HG03135 (cell line): ENCODE results near the gene NTN1.
"Not testable (repeated sequence)": the region's sequence is repeated elsewhere in the genome, so short reads cannot be mapped to it uniquely, and the experiment has no call there.

Source experiments
- ATAC-seq: cut with Tn5 transposase; IDR thresholded peaks from one replicate; pipeline ENCODE4 v1.9.1; 2021; ENCODE audit warnings: mild to moderate bottlenecking, moderate library complexity; ENCODE audit not compliant: unreplicated experiment

The NTN1 gene

DNA sequence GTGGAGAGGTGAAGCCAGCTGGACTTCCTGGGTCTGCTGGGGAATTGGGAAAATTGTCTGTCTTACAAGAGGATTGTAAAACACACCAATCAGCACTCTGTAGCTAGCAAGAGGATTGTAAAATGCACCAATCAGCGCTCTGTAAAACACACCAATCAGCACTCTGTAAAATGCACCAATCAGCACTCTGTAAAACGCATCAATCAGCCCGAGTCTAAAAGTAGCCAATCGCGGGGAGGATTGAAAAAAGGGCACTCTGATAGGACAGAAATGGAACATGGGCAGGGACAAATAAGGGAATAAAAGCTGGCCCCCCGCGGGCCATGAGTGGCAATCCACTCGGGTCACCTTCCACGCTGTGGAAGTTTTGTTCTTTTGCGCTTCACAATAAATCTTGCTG, 130.4 kb downstream of the NTN1 start:
- ATAC-seq: not testable (repeated sequence)

DNA sequence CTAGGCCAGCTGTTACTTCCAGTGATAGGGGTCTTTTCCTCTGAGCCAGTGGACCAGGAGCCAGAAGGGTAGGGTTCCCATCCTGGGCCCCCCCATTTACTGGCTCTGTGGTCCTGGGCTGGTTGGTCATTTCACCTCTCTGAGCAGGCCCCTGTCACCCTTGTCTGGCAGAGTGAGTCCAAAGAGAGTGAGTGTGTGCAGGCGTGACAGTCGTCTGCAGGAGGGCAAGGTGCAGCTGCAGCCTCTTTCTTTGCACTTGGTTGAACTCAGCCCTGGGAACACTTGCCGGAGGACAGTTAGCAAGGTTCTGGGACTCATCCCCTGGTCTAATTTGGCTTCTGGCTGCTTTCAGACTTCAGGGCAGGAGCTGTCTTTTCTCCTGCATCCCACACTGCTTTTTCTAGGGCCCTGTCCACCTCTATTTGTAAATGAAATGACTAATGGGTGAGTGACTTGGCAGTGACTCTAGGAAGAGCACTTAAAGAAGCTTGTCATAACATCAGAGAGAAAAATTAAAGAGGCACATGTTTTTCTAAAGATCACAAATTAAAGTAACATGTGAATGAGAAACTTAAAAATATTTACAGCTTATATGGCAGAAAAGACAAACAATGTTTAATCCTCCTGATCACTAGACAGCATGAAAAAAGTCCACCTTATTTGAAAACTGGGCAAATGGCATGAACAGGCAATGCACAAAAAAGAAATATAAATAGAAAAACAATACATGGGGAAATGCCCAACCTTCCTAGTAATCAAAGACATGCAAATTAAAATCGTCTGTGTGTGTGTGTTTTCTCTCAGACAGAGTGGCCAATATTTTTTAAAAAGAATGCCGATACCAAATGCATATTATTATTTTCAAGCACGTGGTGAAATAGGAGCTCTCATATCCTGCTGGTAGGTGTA, 137.5 kb downstream of the NTN1 start:
- no peak for ATAC-seq

DNA sequence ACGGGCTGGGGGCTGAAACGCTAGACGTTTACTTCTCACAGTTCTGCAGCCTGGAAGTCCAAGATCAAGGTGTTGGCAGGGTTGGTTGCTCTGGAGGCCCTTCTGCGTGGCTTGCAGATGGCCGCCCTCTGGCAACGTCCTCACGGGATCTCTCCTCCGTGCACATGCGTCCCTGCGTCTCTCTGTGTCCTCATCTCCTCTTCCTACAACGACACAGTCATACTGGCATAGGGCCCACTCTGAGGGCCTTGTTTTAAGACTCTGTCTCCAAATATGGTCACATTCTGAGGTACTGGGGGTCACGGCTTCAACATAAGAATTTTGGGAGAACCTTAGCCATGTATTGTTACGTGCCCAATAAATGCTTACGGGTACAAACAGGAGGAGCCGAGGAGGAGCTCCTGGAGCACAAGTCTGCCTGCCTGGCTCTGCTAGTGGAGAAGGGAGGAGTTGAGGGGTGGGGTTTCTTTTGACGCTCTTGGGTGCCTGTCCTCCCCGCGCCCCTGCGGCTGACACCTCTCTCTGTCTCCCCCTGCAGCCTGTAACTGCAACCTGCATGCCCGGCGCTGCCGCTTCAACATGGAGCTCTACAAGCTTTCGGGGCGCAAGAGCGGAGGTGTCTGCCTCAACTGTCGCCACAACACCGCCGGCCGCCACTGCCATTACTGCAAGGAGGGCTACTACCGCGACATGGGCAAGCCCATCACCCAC, 141.1 kb downstream of the NTN1 start:
- no peak for ATAC-seq

DNA sequence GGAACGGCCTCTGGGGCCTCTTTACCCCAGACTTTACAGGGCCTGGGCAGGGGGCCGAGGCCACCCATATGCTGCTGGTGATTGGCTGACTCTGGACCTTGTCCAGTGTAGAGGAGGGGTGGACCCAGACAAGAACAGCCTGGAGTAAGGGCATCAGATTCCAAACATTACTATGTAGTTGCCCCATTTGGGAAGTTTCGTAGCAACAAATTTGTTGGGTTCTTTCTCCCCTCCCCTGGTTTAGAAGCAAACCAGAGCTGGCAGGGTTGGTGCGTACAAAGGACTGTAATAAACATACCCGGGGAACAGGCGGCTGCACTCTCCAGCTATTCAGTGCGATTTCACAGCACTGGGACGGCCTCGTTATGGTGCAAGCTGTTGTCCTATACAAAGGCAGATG, 145.5 kb downstream of the NTN1 start:
- no peak for ATAC-seq

DNA sequence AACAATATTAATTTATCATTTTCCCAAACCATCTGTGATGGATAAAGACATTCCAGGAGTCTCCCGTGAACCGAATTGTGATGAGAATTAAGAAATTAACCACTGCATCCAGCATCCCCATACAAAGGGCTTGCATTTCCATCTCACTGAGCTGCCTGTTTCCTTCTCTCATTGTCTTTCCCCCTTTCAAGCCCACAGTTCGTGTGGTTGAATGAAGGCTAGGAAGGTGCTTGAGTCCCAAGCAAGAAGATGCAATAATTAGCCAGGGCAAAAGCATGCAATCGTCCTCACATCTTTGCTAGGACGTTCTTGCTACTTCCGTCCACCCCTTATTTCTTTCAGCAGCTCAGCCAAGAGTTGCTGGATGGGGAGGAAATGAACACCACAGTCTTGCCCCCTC, 146.1 kb downstream of the NTN1 start:
- ATAC-seq: no peak

DNA sequence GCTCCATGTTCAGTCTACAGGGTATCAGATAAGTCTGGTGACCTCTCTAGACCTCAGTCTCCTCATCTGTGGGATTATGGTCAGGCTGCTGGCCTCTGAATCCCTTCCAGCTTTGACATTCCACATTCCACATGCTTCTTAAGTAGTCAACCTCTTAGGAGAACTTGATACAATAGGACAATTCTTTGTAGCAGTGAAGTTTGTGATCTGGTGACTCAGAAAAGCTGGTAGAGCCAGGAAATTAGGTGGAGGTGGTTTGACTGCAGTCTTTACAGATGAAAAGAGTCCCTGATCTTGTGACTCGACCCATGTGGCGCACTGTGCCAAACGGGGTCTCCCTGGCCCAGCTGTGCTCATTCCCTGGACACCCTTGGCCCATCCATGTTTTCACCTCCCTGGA, 147.8 kb downstream of the NTN1 start:
- ATAC-seq: no peak

DNA sequence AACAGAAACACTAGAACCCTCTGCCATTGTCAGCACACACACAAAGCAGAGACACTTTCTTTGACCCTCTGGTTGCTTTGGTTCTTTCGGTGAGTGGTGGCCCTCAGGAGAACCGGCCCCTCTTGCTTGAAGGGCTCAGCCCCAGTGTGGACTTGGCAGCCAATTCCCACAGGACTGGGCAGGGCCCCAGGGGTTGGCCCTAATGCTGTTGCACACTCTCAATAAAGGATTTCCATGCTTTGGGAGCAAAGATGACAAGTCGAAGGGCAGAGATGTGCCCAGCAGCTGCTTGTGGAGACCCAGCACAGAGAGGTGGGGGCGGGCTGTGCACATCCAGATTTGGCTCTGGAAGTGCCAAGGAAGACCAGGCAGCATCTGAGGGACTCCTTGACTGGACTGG, 149.0 kb downstream of the NTN1 start:
- ATAC-seq: no peak

DNA sequence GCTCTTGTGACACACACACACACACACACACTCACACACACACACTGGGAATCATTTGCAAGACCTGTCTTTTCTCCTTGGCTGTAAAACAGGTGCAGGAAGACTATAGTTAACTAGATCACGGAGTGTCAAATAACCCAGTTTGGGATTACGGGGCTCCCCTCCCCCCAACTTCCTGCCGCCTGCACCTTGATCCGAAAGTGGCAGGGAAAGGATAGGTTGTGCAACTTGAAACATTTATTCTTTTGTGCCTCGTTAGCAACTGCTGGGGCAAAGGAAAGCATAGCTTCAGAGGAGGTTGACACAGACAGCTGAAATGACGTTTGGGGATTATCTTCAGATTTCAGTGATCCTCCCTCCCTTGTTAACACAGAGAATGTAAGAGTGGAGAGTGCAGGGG, 149.5 kb downstream of the NTN1 start:
- ATAC-seq: no peak

DNA sequence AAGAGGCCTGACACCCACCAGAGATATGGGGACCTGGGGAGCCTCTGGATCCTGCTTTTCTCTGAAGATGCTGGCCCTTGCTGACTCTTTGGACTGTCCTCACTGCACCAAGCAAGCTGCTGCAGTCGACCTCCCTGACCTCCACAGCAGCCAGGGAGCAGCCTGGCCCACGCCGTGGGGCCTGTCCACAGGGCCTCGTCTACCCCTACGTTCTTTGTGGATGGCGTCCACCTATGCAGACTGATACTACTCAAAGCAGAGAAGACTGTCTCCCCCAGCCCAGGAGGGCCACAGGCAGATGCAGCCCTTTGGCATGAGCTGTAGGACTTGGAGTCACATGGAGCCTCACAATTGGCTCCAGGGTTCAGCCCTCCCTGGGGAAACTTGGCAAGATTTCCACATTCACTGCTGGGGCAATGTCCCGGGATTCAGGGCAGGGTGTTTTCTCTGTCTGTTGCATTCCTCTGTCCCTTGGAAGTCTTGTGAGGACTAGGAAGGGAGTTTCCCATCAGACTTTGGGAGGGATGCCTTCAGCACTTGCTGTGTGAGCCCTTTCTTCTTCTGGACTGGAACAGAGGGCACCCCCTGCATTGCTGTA, 152.2 kb downstream of the NTN1 start:
- ATAC-seq: no peak

DNA sequence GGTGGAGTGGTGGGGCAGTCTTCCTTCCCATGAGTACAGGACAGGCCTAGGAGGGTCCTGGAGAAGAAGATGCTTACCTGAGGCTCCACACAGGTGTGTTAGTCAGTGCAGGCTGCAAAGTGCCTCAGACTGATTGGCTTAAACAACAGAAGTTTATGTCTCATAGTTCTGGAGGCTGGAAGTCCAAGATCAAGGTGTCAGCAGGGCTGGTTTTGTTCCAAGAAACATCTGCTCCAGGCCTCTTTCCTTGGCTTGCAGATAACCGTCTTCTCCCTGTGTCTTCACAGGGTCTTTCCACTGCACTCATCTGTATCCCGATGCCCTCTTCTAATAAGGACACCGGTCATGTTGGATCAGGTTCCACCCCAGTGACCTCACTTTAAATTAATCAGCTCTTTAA, 153.0 kb downstream of the NTN1 start:
- no peak for ATAC-seq

DNA sequence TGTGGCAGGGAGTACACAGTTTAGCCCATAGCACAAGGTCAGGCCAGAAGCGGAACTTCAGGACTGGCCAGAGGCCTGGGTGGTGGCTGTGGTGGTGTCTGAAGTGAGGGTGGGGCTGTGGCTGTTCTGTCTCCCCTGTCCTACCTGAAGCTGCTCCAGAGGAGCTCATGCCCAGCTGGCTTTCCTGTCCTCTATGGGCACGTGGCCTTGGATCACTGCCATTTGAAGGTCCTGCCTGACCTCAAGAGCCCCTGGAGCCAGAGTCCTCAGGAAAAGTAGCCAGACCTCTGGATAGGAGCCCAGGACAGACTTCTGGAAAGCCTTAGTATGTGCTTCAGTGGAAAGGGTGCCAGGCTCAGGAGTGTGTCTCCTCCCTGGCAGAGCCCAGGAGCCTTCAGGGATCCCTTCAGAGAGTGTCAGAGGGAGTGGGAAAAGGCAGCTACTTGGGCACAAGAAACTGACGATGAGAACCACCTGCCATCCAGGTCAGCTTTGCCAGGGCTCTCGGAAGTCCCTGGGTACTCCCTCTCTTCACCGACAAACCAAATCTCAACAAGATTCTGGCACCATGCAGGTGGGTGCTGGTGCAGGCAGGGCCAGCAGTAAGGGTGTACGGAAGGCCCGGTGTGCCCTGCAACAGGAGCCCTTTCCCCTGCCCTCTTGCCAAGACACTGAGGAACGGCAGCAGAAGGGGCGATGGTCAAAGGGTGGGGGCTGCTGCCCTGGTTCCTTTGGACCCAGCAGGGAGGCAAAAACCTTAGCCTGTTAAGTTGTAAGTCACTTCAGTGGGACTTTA, 153.7 kb downstream of the NTN1 start:
- no peak for ATAC-seq

DNA sequence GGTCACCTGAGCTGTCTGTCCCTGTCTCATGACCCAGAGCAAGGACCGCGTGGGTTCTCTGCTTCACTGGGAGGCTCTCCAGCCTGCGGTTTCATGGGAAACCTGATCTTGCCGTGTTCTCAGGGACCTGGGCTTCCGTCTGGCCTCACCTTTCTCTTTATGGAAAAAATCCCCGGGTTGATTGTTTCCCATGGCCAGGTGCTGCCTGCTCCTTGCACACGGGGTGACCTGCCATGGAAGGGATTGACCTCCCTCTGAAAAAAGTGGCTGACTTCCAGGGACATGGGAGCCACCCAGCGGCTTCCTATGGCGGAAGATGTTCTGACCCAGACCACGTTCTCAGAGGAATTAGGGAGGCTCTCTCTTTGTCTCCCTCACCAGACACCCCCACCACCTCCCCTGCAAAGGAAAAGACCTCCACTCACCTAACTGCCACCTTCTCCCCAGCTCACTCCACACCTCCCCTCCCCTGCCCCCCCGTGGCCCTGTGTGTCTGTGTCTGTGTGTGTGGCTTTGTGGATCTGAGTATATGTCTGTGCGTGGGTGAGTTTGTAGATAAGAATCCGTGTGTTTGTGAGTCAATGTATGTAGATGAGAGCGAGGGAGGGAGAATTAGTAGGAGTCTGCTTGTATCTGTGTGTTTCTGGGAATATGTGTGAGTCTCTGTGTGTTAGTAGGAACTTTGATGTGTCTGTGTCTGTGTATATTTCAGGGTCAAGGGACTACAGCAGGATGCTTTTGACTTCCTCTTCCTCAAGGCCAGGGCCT, 154.6 kb downstream of the NTN1 start:
- ATAC-seq: no peak

DNA sequence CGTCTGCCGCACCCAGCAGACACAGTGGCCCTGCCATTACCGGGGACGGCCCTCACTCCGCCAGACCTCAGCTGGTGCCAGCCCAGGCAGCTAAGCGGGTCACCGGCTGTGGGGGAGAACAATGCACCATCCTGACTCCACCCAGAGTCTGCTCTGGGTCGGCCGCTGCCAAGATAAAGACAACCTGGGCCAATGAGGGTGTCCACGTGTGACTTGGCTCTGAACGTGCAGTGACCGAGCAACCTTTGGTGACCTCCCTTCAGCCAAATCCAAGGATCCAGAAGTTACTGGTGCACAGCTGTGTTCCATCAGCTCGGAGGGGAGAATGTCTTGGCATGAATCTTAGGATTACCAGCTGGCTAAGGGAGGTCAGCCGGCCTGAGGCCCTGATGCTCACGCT, 155.9 kb downstream of the NTN1 start:
- no peak for ATAC-seq

DNA sequence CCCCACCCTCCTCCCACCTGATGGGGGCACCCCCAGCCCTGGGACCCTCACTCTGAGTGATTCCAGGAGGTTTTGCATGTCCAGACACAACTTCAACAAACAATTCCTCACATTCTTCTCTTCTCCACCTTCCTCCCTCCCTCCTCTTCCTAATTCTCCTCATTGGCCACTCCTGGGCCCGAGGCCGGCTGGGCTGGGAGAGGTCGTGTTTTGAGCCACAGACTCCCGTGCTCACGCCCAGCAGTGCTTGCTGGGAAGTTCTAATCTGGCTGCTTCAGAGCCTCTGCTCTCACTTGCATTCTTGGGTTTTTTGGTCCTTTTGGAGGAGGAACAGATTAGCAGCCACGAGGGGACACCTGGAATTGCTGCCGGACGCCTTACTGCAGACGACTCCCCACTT, 157.0 kb downstream of the NTN1 start:
- ATAC-seq: no peak

DNA sequence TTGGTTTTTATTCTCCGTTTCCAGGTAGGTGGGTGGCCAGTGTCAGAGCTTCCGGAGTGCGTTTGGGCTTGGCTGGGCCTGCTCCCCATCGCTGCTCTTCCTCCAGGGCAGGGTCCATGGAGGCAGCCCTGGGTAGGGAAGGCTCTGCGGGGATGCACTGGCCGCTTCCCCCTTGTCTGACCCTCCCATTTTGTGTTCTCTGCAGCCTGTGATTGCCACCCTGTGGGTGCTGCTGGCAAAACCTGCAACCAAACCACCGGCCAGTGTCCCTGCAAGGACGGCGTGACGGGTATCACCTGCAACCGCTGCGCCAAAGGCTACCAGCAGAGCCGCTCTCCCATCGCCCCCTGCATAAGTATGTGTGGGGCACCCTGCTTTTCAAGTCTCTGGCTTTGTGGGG, 158.3 kb downstream of the NTN1 start:
- no peak for ATAC-seq

DNA sequence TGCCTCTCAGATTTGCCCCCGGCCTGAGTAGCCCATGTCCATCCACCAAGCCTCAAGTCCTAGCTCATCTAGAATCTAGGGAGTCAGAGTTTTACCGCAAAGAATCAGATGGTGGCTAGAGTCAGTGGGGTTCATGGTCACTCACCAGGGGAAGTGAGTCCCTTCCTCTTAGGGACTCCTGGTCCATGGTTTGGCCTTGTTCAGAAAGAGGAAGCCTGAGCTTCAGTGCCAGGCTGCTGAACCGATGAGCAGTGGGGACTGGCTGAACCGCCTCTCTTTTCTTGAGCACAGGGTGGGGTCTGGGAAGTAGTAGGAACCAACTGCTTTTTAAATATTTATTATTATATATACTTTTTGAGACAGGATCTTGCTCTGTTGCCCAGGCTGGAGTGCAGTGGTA, 160.3 kb downstream of the NTN1 start:
- no peak for ATAC-seq

DNA sequence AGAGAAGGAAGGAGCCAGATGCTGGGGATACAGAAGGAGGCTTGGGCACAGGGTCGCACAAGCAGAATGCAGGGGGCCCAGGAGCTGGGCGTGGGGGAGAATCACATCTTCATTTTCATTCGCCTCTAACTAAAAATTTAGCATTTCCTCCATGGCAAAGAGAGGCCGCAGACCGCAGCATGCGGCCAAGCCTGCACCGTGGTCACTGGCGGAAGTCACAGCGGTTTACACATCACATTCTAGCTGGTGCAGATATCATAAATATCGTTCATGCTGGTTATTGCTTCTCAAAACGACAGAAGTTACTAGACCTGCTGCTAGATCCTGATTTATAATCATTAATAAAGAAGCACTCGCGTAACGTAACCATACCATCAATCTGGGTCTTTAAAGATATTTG, 162.0 kb downstream of the NTN1 start:
- no peak for ATAC-seq

DNA sequence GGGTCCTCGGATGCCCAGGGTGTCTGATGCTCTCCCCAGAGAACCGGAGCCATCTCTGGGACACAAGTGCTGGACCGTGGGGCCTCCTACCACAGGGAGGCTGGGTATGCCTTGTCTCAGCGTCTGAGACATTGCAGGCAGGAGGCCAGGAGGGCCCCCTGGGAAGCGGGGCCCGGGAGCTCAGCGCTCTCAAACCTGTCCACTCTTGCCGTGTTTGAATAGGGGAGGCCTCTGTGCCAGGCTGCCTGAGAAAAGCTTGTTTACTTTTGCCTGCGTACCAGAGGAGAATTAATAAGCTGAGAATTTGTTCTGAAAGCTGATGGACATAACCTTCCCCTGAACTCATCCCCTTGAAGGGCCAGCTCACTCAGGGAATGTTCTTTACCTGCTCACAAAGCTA, 163.8 kb downstream of the NTN1 start:
- ATAC-seq: no peak

DNA sequence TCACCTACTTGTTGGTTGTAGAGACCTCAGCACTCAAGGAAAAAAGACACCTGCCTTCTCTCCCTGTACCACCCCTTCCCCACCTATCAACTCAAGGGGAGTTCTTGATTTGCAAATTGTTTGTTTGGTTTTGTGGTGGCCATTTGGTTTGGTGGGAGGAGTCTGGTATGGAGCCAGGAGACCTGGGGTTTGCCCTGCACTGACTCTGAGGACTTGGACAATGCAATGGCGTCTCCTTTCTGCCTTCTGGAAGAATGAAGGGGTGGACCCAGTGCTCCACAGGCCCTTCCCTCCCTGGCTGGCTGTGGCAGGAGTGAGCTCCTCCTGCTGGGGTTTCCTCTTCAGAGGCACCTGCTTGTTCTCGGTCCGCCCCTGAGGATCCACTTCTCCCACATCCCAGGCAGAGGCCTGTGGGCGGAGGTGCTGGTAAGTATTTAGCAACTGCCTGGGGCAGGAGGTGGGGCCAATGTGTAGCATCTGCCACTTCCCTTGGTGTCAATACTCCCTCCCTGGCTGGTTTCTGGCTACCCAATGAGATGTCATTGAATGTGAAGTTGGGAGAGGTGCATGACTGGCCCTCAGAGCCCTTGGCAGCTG, 164.5 kb downstream of the NTN1 start:
- ATAC-seq: no peak

DNA sequence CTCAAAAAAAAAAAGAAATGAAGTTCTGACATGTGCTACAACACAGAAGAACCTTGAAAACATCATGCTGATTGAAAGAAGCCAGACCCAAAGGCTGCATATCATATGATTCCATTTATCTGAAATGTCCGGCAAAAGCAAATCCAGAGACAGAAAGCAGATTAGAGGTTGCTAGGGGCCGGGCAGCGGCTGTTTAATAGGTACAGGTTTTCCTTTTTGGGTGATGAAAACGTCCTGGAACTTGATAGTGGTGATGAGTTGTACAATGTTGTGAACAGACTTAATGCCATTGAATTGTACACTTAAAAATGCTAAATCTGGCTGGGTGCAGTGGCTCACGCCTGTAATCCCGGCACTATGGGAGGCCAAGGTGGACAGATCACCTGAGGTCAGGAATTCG, 166.5 kb downstream of the NTN1 start:
- no peak for ATAC-seq
